KOPT-K1 (cell line): ENCODE measurements around the gene NEK7.

Source experiments
- H3K27ac ChIP-seq: fragments of 200-600 bp; sonication (generic); 2 replicates; pipeline ENCODE4 v1.5.1; 2016; ENCODE audit warnings: antibody characterized with exemption, mild to moderate bottlenecking, low read depth, low read length; ENCODE audit not compliant: poor library complexity, severe bottlenecking
- H3K36me3 ChIP-seq: fragments of 200-600 bp; sonication (generic); 2 replicates; pipeline ENCODE4 v1.5.1; 2017; ENCODE audit warnings: antibody characterized with exemption, mild to moderate bottlenecking, low read length, moderate library complexity; ENCODE audit not compliant: insufficient read depth
- H3K9me3 ChIP-seq: fragments of 200-600 bp; sonication (generic); 2 replicates; pipeline ENCODE4 v1.5.1; 2017; ENCODE audit warnings: antibody characterized with exemption, low read length, mild to moderate bottlenecking; ENCODE audit not compliant: insufficient read depth, poor library complexity, severe bottlenecking

Gene NEK7

DNA sequence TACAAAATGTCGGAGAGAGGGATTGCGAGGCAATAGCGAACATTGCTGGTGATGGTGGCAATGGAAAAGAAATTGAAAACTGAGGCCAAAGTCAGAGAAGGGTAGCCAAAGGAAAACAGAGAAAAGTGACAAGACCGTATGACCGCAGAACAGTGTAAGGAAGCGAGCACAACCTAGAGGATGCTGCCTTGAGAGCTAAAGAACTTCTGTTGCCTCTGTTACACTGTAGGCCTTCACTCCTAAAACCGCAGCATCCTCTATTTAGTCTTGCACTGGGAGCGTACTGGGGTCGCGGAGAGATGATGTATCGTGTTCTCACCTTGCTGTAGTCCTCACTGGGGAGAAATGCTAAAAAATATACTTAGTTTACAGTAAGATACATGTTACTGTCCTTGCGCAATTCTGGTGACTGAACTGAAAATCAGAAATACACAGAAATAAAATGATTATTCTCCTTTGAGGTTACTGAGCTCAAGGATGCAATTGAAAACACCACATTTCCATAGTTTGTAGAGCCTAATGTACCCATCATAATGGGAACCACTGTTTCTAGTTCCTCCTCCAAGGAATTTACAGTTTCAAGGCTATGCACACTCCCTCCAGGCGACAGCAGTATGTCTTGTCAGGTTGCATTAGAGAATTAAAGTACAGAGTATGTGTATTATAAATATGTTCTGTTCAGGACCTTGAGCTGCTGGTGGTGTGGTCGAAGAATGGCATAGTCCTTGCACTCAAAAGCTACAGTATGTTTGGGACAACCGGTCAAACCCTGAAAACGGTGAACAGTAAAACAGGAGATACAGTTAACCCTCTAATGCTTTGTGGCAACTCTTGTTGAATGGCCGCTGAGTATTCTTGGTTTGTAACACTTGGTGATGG lies 1.3 kb downstream of the NEK7 start:
- no peaks in the 10 kb centered on the region for H3K36me3 ChIP-seq
- no peaks in the 10 kb centered on the region for H3K9me3 ChIP-seq
- peak overlapping the region; percentile 82 for H3K27ac ChIP-seq

- no peaks in the 10 kb centered on the region for H3K9me3 ChIP-seq
- H3K36me3 ChIP-seq: no peaks in the 10 kb centered on the region
- peak overlapping the region; percentile 82 for H3K27ac ChIP-seq
Observed at GRCh38 chr1:198158735-198159589, 2.2 kb downstream of the NEK7 start.

DNA sequence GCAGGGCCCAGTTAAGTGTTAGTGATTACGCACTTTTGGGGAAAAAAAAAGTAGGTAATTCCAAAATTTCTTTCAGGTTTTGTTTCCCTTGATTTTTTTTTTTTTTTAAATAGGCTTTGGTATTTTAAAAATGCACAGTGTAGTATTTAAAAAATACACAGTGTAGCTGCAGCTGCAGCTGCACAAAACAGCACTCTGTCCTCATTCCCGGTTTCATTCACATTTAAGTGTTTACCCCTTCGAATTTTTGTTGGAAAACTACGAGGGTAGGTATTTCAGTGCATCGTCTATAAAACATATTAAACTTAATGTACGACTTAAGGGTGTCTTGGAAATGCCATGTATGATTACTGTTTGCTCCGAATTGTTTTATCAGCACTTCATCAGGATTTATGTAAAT lies 3.4 kb downstream of the NEK7 start:
- Histone ChIP-seq H3K9me3 (no peaks in the 10 kb centered on the region), H3K27ac (peak overlapping the region; percentile 82), H3K36me3 (no peaks in the 10 kb centered on the region)

- Histone ChIP-seq H3K36me3 (no peaks in the 10 kb centered on the region), H3K27ac (peak overlapping the region; percentile 62), H3K9me3 (no peaks in the 10 kb centered on the region)
Observed at GRCh38 chr1:198160946-198161614, 4.3 kb downstream of the NEK7 start.

- no peaks in the 10 kb centered on the region for H3K9me3 ChIP-seq
- H3K36me3 ChIP-seq: no peaks in the 10 kb centered on the region
- H3K27ac ChIP-seq: peak overlapping the region; percentile 62
Observed at GRCh38 chr1:198161718-198162090, 4.9 kb downstream of the NEK7 start.

DNA sequence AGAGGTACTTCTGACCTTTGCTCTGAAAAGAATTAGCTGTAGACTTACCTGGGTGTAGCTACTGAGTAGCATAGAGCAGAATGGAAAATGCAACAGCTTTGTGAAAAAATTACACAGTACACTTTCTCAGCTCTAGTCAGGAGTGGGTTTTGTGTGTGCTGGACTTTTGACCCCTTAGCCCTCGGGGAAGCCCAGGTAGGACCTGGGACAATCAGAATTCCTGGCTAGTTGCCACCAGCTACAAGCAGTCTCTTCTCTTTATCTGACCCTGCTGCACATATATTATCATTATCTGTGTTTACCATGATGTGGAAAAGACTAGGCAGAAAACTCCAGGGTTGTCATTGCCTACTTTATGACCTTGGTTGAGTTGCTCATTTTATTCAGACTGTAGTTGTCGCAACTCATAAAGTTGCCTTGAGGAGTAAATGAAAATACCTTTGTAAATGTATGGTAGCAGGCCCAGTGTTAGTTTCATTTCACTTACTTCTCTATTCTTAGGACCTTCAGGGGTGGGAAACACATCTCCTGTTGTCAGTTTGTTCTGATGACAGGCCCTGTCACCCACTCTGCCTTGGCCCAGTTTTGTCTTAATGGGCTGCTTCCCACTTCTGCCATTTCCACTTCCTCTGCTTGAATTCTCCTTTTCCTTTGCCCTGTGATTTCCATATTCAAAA lies 5.4 kb downstream of the NEK7 start:
- H3K36me3 ChIP-seq: no peaks in the 10 kb centered on the region

GRCh38 chr1:198165927-198166647 lies 9.3 kb downstream of the NEK7 start:
- Histone ChIP-seq H3K36me3 (no peaks in the 10 kb centered on the region), H3K9me3 (no peaks in the 10 kb centered on the region), H3K27ac (peak overlapping the region; percentile 80)

More for the DNA sequence above, 5.4 kb downstream of the NEK7 start:
- H3K9me3 ChIP-seq: no peaks in the 10 kb centered on the region
- H3K27ac ChIP-seq: peak overlapping the region; percentile 62

- Histone ChIP-seq H3K27ac (peak overlapping the region; percentile 80), H3K9me3 (no peaks in the 10 kb centered on the region), H3K36me3 (no peaks in the 10 kb centered on the region)
Observed at GRCh38 chr1:198166900-198167299, 10.1 kb downstream of the NEK7 start.

- Histone ChIP-seq H3K36me3 (no peaks in the 10 kb centered on the region), H3K9me3 (no peaks in the 10 kb centered on the region), H3K27ac (peak overlapping the region; percentile 80)
Observed at GRCh38 chr1:198167436-198167934, 10.7 kb downstream of the NEK7 start.

GRCh38 chr1:198168227-198168626 lies 11.4 kb downstream of the NEK7 start:
- peak overlapping the region; percentile 80 for H3K27ac ChIP-seq
- no peaks in the 10 kb centered on the region for H3K9me3 ChIP-seq
- H3K36me3 ChIP-seq: no peaks in the 10 kb centered on the region

DNA sequence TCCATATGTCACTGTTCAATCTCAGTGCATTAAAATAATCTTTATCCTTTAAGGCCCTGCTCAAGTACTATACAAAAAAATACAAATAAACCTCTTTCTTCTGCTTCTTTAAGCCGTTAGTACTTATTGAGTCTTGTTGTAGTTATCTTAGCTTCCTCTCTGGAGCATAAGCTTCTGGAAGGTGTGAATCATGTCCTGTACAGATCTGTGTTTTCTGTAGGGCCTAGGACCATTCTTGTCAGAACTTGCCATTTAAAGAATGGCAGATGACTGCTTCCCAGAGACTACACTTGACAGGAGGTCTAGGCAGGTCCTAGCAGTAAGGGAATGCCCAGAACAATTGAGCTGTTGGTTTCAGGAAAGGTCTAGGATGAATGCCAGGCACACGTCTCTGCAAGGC lies 12.9 kb downstream of the NEK7 start:
- no peaks in the 10 kb centered on the region for H3K36me3 ChIP-seq
- H3K9me3 ChIP-seq: no peaks in the 10 kb centered on the region
- H3K27ac ChIP-seq: peak overlapping the region; percentile 50

DNA sequence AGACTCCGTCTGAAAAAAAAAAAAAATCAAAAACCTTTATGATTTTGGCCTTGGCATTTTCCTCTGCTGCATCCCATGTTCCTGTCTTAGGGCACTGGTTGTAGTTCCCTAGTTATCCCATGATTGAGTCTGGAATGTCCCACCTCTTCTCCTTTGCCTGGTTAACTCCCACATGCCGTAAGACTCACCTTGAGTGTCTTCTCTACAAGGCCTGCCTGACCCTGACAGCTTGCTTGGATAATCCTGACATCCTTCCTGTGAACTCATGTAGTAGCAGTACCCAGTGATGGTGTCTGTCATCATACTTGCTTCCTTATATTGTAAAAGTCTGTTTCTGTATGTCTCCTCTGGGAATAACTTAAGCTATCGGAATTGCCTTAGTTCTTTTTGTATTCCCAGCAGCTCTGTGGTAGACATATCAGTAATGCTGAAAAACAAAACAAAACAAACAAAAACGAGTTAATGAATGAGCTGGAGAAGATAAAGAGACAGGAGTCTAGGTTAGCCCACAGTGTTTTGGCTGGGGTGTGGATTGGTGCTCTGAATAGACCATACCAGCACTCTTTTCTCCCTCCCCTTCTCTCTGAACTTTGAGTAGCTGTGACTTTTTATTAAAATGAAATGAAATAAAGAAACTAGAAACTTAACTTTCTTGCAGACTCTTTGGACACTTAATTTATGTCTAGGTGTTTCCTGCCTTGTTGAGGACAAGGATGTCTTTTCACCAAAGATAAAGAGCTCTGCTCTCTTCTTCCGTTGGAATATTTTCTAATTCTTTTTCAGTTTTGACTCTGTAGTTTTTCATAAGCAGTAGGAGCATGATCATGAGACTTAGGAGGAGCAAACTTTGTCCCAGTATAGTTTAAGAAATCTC lies 15.1 kb downstream of the NEK7 start:
- Histone ChIP-seq H3K36me3 (no peaks in the 10 kb centered on the region), H3K9me3 (no peaks in the 10 kb centered on the region), H3K27ac (peak overlapping the region; percentile 85)

GRCh38 chr1:198173832-198174231 lies 17.0 kb downstream of the NEK7 start:
- no peaks in the 10 kb centered on the region for H3K9me3 ChIP-seq
- no peaks in the 10 kb centered on the region for H3K36me3 ChIP-seq
- peak overlapping the region; percentile 85 for H3K27ac ChIP-seq
